Measurements from ENCODE around the gene ZBTB21.
A peak's percentile ranks its signal among the peaks of the same experiment; 100 is the strongest.
"Not testable (repeated sequence)": the region's sequence is repeated elsewhere in the genome, so short reads cannot be mapped to it uniquely, and the experiment has no call there.

Gene ZBTB21

GRCh38 chr21:42016364-42016985 is 6.3 kb upstream of the ZBTB21 start:
- DNase-seq, result no peak

GRCh38 chr21:42013931-42014330 is 3.8 kb upstream of the ZBTB21 start:
- DNase-seq, result no peak

GRCh38 chr21:42013376-42013775 is 3.2 kb upstream of the ZBTB21 start:
- DNase-seq, result no peak

- no peak for DNase-seq
Measured at GRCh38 chr21:42012763-42013329, 2.7 kb upstream of the ZBTB21 start.

- DNase-seq, result no peak
Measured at GRCh38 chr21:42012344-42012743, 2.2 kb upstream of the ZBTB21 start.

- DNase-seq, result peak; percentile 30
Measured at GRCh38 chr21:42010507-42011495, 641 bp upstream of the ZBTB21 start.

GRCh38 chr21:42009018-42009830 is 936 bp downstream of the ZBTB21 start:
- peak; percentile 68 for DNase-seq

GRCh38 chr21:42007356-42007940 is 2.7 kb downstream of the ZBTB21 start:
- DNase-seq, result no peak

GRCh38 chr21:42006765-42007164 is 3.4 kb downstream of the ZBTB21 start:
- DNase-seq, result no peak

- no peak for DNase-seq
Measured at GRCh38 chr21:42004406-42005199, 5.6 kb downstream of the ZBTB21 start.

- peak; percentile 56 for DNase-seq
Measured at GRCh38 chr21:42003051-42003461, 7.1 kb downstream of the ZBTB21 start.

- peak; percentile 86 for DNase-seq
Measured at GRCh38 chr21:42002421-42002958, 7.7 kb downstream of the ZBTB21 start.

- DNase-seq, result no peak
Measured at GRCh38 chr21:42001781-42002180, 8.4 kb downstream of the ZBTB21 start.

- DNase-seq, result no peak
Measured at GRCh38 chr21:42000908-42001307, 9.3 kb downstream of the ZBTB21 start.

- no peak for DNase-seq
Measured at GRCh38 chr21:41997657-41998056, 12.5 kb downstream of the ZBTB21 start.

- DNase-seq, result no peak
Measured at GRCh38 chr21:41995577-41995976, 14.6 kb downstream of the ZBTB21 start.

- DNase-seq, result not testable (repeated sequence)
Measured at GRCh38 chr21:41994613-41995012, 15.5 kb downstream of the ZBTB21 start.

GRCh38 chr21:41993744-41994143 is 16.4 kb downstream of the ZBTB21 start:
- DNase-seq, result no peak

GRCh38 chr21:41992576-41992975 is 17.6 kb downstream of the ZBTB21 start:
- no peak for DNase-seq

- no peak for DNase-seq
Measured at GRCh38 chr21:41991659-41992058, 18.5 kb downstream of the ZBTB21 start.

GRCh38 chr21:41989698-41990097 is 20.5 kb downstream of the ZBTB21 start:
- no peak for DNase-seq

All from activated CD4-positive, alpha-beta T cell treated with anti-CD3 and anti-CD28 coated beads for 48 hours (primary cell).